HG02623 (cell line): ENCODE data around the gene LRTM1.

ENCODE experiments used
- ATAC-seq: cut with Tn5 transposase; IDR thresholded peaks from one replicate; pipeline ENCODE4 v1.9.1; 2021; ENCODE audit warnings: moderate library complexity; ENCODE audit not compliant: unreplicated experiment

Gene LRTM1

GRCh38 chr3:54897028-54897711 lies 30.7 kb downstream of the LRTM1 start:
- no peak for ATAC-seq

- ATAC-seq = no peak
These were observed 32.2 kb downstream of the LRTM1 start for GRCh38 chr3:54895613-54896012.

- no peak for ATAC-seq
These were observed 35.7 kb downstream of the LRTM1 start for GRCh38 chr3:54892168-54892567.

- no peak for ATAC-seq
These were observed 36.3 kb downstream of the LRTM1 start for GRCh38 chr3:54891540-54891897.

GRCh38 chr3:54889731-54890130 lies 38.1 kb downstream of the LRTM1 start:
- ATAC-seq = no peak

GRCh38 chr3:54888873-54889272 lies 39.0 kb downstream of the LRTM1 start:
- no peak for ATAC-seq

GRCh38 chr3:54888162-54888561 lies 39.7 kb downstream of the LRTM1 start:
- no peak for ATAC-seq

GRCh38 chr3:54882129-54882833 lies 45.6 kb downstream of the LRTM1 start:
- ATAC-seq = no peak

GRCh38 chr3:54878145-54878544 lies 49.7 kb downstream of the LRTM1 start:
- no peak for ATAC-seq

GRCh38 chr3:54877730-54878129 lies 50.1 kb downstream of the LRTM1 start:
- ATAC-seq = no peak

- ATAC-seq = no peak
These were observed 51.2 kb downstream of the LRTM1 start for GRCh38 chr3:54876694-54877093.

GRCh38 chr3:54875596-54876268 lies 52.1 kb downstream of the LRTM1 start:
- no peak for ATAC-seq

GRCh38 chr3:54874816-54875556 lies 52.9 kb downstream of the LRTM1 start:
- ATAC-seq = no peak

- ATAC-seq = no peak
These were observed 54.5 kb downstream of the LRTM1 start for GRCh38 chr3:54873059-54874010.

GRCh38 chr3:54871867-54872266 lies 56.0 kb downstream of the LRTM1 start:
- no peak for ATAC-seq

GRCh38 chr3:54870423-54870822 lies 57.4 kb downstream of the LRTM1 start:
- ATAC-seq = no peak
